Body of pancreas (tissue), 4 donors: ENCODE results near the gene SUGCT.

Source experiments
- POLR2A ChIP-seq, 3 donors: fragments of 450-650 bp; IDR thresholded peaks; one replicate each; pipeline ENCODE4 v1.6.1; 2016; ENCODE audit warnings: antibody characterized with exemption in 3 of 3, mild to moderate bottlenecking in 2 of 3
- TF ChIP-seq, protein P1 (sequence below), 7 experiments: fragments of 450-650 bp in 4 of 7; fragments of 200-600 bp in 3 of 7; sonication (generic) in 3 of 7; IDR thresholded peaks; one replicate each; pipeline ENCODE4 v1.5.1; 2016 to 2019; ENCODE audit warnings: antibody characterized with exemption in 7 of 7

DNA sequence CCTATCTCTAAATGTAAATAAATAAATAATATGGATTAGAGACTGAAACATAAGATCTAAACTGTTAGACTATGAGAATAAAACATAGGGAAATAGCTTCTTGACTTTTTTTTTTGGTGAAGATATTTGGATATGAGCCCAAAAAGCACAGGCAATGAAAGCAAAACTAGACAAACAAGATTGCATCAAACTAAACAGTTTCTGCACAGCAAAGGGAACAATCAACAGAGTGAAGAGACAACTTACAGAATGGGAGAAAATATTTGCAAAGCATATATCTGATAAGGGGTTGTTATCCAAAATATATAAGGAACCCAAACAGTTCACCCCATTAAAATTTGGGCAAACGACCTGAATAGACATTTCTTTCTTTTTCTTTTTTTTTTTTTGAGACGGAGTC, 148.1 kb downstream of the SUGCT start:
- TF ChIP-seq, protein P1, sequence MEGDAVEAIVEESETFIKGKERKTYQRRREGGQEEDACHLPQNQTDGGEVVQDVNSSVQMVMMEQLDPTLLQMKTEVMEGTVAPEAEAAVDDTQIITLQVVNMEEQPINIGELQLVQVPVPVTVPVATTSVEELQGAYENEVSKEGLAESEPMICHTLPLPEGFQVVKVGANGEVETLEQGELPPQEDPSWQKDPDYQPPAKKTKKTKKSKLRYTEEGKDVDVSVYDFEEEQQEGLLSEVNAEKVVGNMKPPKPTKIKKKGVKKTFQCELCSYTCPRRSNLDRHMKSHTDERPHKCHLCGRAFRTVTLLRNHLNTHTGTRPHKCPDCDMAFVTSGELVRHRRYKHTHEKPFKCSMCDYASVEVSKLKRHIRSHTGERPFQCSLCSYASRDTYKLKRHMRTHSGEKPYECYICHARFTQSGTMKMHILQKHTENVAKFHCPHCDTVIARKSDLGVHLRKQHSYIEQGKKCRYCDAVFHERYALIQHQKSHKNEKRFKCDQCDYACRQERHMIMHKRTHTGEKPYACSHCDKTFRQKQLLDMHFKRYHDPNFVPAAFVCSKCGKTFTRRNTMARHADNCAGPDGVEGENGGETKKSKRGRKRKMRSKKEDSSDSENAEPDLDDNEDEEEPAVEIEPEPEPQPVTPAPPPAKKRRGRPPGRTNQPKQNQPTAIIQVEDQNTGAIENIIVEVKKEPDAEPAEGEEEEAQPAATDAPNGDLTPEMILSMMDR (IDR thresholded peaks at IDR 0.05) = no peak
- no peak for TF ChIP-seq POLR2A (IDR thresholded peaks at IDR 0.05)
